Liver (tissue), 3 donors: ENCODE data around the gene TDRD7.

Experiments used
- RXRA ChIP-seq, 2 donors: IDR thresholded peaks; 2 replicates each; pipeline ENCODE4 v1.6.1; 2017 to 2018; ENCODE audit warnings: antibody characterized with exemption in 2 of 2, mild to moderate bottlenecking in 1 of 2
- TF ChIP-seq, protein P1 (sequence below): fragments of 150-350 bp; IDR thresholded peaks from 2 replicates; pipeline ENCODE4 v1.5.1; 2017; ENCODE audit warnings: improper control_type of control experiment, low read depth, low read length; ENCODE audit not compliant: missing input control
- TF ChIP-seq, protein P2 (sequence below): IDR thresholded peaks from 2 replicates; pipeline ENCODE4 v1.6.1; 2016; ENCODE audit warnings: antibody characterized with exemption
- donor health status: healthy.
- donor health status: healthy.

GRCh38 chr9:97518909-97519307 is 107.0 kb downstream of the TDRD7 start:
- TF ChIP-seq, protein P1, sequence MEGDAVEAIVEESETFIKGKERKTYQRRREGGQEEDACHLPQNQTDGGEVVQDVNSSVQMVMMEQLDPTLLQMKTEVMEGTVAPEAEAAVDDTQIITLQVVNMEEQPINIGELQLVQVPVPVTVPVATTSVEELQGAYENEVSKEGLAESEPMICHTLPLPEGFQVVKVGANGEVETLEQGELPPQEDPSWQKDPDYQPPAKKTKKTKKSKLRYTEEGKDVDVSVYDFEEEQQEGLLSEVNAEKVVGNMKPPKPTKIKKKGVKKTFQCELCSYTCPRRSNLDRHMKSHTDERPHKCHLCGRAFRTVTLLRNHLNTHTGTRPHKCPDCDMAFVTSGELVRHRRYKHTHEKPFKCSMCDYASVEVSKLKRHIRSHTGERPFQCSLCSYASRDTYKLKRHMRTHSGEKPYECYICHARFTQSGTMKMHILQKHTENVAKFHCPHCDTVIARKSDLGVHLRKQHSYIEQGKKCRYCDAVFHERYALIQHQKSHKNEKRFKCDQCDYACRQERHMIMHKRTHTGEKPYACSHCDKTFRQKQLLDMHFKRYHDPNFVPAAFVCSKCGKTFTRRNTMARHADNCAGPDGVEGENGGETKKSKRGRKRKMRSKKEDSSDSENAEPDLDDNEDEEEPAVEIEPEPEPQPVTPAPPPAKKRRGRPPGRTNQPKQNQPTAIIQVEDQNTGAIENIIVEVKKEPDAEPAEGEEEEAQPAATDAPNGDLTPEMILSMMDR, result no peak
- TF ChIP-seq, protein P2, sequence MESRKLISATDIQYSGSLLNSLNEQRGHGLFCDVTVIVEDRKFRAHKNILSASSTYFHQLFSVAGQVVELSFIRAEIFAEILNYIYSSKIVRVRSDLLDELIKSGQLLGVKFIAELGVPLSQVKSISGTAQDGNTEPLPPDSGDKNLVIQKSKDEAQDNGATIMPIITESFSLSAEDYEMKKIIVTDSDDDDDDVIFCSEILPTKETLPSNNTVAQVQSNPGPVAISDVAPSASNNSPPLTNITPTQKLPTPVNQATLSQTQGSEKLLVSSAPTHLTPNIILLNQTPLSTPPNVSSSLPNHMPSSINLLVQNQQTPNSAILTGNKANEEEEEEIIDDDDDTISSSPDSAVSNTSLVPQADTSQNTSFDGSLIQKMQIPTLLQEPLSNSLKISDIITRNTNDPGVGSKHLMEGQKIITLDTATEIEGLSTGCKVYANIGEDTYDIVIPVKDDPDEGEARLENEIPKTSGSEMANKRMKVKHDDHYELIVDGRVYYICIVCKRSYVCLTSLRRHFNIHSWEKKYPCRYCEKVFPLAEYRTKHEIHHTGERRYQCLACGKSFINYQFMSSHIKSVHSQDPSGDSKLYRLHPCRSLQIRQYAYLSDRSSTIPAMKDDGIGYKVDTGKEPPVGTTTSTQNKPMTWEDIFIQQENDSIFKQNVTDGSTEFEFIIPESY, result no peak
- TF ChIP-seq RXRA (IDR thresholded peaks at IDR 0.05), result no peak
